ENCODE results near the gene ZNF460. TPM values are rescaled to one million over a fixed set of nuclear protein-coding genes. Genes with fewer than 3 reads are reported as not detected.

Gene ZNF460
- total RNA-seq, 1 experiment from 2014 or later, result 30.4 TPM

DNA sequence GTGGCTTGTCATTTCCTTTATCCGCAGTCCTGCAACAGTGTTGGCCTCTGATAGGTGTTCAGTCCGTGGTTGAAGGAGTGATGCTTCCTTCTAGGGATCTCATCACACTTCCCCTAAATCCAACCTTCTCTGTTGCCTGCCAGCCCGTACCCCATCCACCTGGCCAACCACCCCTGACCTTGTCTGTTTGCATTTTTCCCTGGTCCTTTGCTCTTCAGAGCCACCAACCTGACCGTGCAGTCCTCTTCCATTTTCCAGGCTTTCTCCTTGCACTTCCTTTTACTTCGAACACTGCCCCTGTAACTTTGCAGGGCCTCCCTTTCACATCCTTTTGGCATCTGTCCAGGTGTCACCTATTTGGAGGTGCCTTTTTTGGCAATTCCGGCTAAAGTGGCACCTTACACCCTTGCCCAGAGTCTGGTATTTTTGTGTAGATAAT lies 696 bp downstream of the ZNF460 start:
- DNase-seq (ENCODE audit: low spot score), result no peak

GRCh38 chr19:57282011-57282643 lies 1.8 kb downstream of the ZNF460 start:
- no peak for DNase-seq (ENCODE audit: low spot score)

GRCh38 chr19:57288373-57288772 lies 8.1 kb downstream of the ZNF460 start:
- no peak for DNase-seq (ENCODE audit: low spot score)

- no peak for DNase-seq (ENCODE audit: low spot score)
These were observed 10.7 kb downstream of the ZNF460 start for GRCh38 chr19:57290970-57291369.

DNA sequence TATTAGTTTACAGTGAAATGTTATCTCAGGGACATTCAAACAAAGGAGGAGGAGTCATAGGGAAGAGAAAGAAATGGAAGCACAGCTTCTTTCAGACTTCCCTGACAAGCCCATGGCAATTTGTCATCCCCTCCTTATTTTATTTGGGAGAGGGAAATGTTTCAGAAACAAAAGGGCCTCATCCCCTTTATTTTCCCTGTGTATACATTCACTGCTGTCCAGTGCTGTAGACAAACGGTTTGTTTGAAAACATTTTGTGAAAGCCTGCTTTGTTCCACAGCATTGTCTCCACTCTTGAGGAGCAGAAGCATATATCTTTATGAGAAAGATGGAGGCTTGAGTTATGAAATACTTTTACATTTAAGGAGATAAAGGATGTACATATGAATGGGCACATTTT lies 12.3 kb downstream of the ZNF460 start:
- DNase-seq (ENCODE audit: low spot score), result no peak

- DNase-seq (ENCODE audit: low spot score), result no peak
These were observed 13.4 kb downstream of the ZNF460 start for GRCh38 chr19:57293719-57294118.

GRCh38 chr19:57302020-57302465 lies 21.8 kb downstream of the ZNF460 start:
- DNase-seq (ENCODE audit: low spot score), result peak; percentile 83

- DNase-seq (ENCODE audit: low spot score), result no peak
These were observed 22.6 kb downstream of the ZNF460 start for GRCh38 chr19:57302727-57303401.

GRCh38 chr19:57305056-57305455 lies 24.8 kb downstream of the ZNF460 start:
- DNase-seq (ENCODE audit: low spot score), result no peak

DNA sequence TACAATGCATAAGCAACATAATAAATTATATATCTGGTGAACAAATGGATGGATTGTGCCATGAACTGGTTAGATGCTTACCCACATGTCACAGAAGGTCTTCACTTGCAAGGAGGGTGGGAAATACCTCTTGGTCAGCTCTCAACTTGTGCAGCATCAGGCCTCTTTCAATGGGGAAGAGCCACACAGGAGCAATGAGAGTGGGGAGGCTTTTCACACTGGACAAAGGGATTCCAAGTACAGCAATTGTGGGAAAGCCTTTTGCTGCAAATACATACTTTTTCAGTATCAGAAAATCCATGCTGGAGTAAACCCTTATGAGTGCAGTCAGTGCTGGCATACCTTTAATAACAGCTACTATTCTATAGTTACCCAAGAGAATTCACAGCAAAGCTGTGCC lies 28.2 kb downstream of the ZNF460 start:
- DNase-seq (ENCODE audit: low spot score), result no peak

DNA sequence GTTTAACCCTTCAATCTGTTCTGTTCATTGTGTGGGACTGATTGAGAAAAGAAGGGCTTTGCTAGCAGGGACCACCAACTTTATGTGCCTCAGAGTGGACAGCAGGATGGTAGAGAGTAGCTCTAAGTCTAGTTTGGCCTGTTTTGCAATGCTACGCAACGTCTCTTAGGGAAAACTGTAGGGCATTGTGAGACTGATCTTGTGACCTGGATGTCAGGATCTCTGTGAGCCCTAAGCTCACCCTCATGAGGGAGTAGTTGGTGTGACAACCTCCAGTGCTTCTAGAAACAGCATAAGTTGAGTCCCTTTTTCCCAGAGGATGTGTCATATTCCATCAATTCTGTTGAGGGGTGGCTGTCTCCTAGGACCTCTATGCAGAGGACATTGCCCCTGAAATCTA lies 30.5 kb downstream of the ZNF460 start:
- DNase-seq (ENCODE audit: low spot score), result no peak

GRCh38 chr19:57314146-57314545 lies 33.9 kb downstream of the ZNF460 start:
- DNase-seq (ENCODE audit: low spot score), result no peak

DNA sequence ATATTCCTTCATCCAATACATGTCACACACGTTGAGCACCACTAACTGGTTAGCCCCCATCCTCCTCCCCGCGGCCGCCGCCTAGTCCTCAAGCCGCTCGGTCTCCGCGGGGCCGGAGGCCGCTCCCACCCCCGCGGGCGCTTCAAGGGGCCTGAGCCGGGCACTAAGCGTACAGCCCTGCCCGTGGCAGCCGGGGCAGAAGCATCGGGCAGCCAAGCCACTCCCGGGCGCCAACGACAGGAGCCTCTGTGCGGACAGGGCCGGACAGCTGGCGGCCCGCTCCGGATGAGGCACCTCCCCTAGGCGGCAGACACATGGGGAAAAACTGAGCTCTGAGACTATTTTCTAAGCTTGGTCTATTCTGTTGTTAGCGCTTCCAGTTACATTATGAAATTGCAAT lies 37.2 kb downstream of the ZNF460 start:
- no peak for DNase-seq (ENCODE audit: low spot score)

GRCh38 chr19:57319869-57320179 lies 39.5 kb downstream of the ZNF460 start:
- no peak for DNase-seq (ENCODE audit: low spot score)

- peak; percentile 98 for DNase-seq (ENCODE audit: low spot score)
These were observed 40.1 kb downstream of the ZNF460 start, which contains the start of gene ZNF543 for GRCh38 chr19:57320180-57321084. ZNF543 (plus strand) TSS chr19:57320472; CDS start chr19:57320854, 382 bp downstream.

DNA sequence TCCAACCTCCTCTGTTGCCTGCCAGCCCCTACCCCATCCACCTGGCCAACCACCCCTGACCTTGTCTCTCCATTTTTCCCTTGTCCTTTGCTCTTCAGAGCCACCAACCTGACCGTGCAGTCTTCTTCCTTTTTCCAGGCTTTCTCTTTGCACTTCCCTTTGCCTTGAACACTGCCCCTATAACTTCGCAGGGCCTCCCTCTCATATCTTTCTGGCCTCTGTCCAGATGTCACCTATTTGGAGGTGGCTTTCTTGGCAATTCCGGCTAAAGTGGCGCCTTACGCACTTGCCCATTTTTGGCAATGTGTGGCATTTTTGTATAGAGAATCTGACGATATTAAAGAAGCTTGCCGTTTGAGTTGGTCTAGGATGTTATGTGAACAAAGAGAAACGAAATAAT lies 40.8 kb downstream of the ZNF460 start:
- no peak for DNase-seq (ENCODE audit: low spot score)

DNA sequence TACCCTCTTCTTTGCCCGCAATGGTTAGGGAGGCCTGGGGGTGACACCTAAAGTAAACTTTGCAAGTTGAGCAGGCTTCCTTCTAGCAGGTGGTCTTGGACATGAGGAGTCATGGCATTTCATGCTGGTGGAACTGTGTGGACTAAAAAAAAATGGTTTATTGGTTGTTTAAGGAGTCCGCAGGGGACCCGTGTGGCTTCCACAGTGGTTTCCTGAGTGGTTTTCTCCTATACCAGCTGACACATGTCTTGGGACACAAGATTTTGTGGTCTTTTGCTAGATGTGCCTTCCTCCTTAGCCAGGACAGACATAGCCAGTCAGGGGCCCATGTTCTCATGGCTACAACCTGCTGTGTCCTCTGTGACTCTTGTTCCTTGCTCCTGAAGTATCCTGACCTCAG lies 41.5 kb downstream of the ZNF460 start:
- DNase-seq (ENCODE audit: low spot score), result no peak

DNA sequence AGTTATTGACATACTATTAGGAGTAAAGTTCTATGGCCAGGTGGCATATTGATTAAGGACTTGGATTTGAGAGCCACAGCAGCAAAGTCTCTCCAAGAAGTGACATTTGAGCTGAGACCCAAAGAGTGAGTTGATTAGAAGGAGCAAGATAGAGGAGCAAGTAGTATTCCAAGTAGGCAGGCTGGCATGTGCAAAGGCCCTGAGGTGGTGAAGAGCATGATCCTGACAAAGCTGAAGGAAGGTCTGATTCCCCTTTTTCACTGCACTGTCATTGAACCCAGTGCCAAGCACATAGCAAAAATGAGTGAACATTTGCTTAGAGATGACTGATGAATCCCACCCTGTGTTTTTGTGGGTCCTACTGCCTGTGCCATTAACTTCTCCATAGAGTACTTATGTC lies 44.7 kb downstream of the ZNF460 start:
- DNase-seq (ENCODE audit: low spot score), result no peak

GRCh38 chr19:57327993-57328392 lies 47.7 kb downstream of the ZNF460 start:
- DNase-seq (ENCODE audit: low spot score), result no peak

DNA sequence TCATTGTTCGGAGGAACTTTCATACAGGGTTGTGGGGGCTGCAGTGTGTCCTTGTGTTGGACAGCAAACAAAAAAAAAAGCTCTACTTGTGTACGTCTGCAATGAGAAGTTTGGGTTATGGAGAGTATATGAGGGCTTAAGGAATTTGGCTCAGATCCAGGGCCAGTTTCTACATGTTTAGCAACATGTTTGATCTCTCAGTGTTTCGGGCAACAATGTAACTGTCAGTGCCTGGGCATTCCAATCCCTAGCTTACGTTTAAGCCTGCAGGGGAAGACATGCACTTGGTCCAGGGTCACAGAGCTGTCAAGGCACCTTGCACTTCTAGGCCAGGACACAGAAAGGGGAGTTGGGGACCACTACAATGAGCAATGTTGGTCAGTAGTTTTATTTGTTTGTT lies 53.9 kb downstream of the ZNF460 start:
- DNase-seq (ENCODE audit: low spot score), result no peak

DNA sequence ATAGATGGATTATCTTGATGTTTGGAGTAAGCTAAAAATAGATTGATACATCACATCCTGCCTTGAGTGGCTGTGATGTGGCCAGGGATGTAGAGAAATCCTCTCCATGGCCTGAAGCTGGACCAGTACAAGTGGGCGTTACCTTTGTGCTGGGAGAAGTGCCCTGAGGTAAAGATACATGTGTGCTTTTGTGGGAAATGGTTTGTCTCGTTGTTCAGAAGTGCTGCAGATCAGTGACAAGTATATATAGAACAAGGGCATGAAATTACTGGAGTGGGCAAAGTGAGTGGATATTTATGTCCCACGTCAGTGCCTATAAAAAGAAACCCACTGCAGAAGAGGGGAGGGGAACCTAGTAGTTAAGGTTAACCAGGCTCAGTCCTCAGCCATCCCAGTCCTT lies 58.6 kb downstream of the ZNF460 start:
- DNase-seq (ENCODE audit: low spot score), result peak; percentile 42

GRCh38 chr19:57342582-57342981 lies 62.3 kb downstream of the ZNF460 start:
- DNase-seq (ENCODE audit: low spot score), result no peak
